OCI-LY1 (cell line): ENCODE data around the gene TSPAN12.

Experiments used
- EZH2 ChIP-seq: fragments of 200-600 bp; sonication (generic), shearing (Covaris generic); IDR thresholded peaks from 2 replicates; pipeline ENCODE4 v1.8.0; 2017; ENCODE audit warnings: borderline replicate concordance, mixed run types, mild to moderate bottlenecking, antibody characterized with exemption, low read length, moderate library complexity, mixed read lengths
- TF ChIP-seq, protein P1 (sequence below): fragments of 200-600 bp; sonication (generic), shearing (Covaris generic); IDR thresholded peaks from 2 replicates; pipeline ENCODE4 v1.5.1; 2017; ENCODE audit warnings: mild to moderate bottlenecking, antibody characterized with exemption, low read length, moderate library complexity, mixed read lengths

DNA sequence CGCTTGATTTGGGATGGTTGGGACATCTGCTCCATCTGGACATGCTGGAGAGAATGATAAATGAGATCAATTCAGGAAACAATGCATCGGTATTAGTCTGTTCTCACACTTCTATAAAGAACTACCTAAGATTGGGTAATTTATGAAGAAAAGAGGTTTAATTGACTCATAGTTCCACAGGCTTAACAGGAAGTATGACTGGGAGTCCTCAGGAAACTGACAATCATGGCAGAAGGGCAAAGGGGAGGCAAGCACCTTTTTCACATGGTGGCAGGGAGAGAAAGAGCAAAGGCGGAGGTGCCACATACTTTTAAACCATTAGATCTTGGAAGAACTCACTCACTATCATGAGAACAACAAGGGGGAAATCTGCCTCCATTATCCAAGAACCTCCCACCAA lies 16.8 kb upstream of the TSPAN12 start:
- TF ChIP-seq, protein P1, sequence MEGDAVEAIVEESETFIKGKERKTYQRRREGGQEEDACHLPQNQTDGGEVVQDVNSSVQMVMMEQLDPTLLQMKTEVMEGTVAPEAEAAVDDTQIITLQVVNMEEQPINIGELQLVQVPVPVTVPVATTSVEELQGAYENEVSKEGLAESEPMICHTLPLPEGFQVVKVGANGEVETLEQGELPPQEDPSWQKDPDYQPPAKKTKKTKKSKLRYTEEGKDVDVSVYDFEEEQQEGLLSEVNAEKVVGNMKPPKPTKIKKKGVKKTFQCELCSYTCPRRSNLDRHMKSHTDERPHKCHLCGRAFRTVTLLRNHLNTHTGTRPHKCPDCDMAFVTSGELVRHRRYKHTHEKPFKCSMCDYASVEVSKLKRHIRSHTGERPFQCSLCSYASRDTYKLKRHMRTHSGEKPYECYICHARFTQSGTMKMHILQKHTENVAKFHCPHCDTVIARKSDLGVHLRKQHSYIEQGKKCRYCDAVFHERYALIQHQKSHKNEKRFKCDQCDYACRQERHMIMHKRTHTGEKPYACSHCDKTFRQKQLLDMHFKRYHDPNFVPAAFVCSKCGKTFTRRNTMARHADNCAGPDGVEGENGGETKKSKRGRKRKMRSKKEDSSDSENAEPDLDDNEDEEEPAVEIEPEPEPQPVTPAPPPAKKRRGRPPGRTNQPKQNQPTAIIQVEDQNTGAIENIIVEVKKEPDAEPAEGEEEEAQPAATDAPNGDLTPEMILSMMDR = no peak
- TF ChIP-seq EZH2 = no peak
